G401.6 (cell line): ENCODE measurements around the gene PDZD2.

ENCODE experiments used
- FAIRE-seq: peaks from 2 replicates; lab custom pipeline; 2012; peaks lifted over from hg19 to GRCh38; lab: Jason Lieb, UNC

PDZD2 gene

DNA sequence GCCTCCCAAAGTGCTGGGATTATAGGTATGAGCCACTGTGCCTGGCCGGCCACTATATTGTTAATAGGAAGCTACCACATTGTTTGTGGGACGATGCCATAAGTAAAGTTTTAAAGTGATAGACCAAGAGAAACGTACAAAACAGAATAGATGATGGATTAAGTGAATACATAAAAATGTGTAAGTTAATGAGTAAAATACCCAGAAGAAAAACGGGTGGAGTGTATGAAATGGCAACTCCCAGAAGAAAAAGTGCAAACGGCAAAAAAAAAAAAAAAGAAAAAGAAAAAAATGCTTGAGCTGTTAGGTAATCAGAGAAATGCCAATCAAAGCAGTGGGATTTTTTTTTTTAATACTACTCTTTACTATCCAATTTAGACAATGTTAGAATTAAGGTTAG lies 246.0 kb downstream of the PDZD2 start:
- peak; percentile 71 for FAIRE-seq

DNA sequence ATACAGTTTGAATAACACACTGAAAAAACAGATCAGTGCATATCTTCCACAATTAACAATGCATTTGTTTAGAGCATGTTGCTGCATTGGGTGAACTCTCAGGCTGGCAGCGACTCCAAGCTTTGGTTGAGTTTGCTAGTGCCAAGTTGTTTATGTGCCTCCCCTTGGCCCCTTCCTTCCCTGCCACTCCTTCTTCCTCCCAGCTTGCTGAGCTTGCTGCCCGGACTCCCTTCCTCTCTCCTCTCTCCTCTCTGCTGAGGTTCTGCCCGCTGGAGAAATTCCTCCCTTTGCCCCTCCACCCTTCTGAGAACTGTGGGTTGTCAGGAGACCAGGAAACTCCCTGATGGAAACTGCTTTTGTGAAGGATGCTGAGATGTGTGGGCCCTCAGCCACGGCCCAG lies 247.3 kb downstream of the PDZD2 start:
- no peak for FAIRE-seq

DNA sequence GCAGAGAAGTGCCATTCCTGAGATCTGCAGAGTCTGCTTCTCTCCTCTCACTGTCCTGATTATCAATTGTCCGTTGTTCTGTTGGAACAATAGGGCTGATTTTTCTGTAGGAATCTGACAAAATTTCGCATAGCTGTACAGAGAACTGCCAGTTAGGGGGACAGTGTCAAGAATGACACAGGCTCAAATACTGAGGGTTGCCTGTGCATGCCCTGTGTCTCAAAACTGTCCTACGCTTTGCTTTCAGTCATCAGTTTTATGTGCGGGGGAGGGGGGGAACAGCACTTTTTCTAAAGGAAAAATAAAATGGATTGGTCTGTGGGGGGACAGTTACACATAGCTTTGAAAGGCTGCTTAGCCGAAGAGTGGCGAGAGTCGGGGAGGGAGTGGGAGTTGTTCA lies 248.6 kb downstream of the PDZD2 start:
- no peak for FAIRE-seq

DNA sequence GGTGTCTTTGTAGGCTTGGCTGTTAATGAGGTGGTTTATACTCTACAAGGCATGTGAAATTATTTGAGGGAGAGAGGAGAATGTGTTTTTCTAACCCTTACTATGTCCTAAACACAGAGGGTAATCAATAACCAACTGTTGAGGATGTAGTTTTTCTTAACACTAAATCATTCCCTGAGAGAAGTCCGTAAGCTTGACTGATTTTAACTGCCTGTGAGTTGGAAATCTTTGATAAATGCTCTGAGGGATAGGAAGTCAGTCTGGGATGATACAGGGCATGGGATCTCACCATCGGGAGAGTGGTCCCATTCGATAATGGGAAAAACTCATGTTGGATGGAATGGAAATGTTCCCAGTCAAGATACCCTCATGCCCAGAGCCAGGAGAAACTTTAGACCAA lies 249.6 kb downstream of the PDZD2 start:
- FAIRE-seq, result no peak

DNA sequence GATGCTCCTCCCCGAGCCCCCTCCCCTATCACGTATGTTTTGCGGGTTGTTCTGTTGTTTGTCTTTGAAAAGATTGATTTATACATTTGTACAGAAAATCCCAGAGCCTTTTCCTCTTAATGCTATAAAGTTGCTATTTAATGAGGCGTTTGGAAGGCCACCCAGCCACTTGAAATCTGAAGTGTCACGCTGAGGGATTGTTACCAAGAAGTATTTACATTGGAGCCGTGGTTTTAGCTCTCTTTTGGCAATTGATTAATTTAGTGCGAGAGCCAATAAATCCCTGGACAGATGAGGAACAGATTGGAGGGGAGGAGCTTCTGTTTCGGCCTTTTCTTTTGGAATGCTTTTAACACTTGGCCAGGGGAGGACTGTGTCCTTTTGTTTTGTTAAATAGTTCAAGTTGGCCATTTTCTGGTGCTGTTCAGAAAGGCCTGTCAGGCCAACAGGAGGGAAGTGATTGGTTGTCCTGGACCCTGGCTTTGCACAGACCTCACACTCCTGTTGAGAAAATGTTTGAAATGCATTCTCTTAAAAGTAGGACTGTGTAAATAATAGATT lies 250.2 kb downstream of the PDZD2 start:
- FAIRE-seq, result no peak

DNA sequence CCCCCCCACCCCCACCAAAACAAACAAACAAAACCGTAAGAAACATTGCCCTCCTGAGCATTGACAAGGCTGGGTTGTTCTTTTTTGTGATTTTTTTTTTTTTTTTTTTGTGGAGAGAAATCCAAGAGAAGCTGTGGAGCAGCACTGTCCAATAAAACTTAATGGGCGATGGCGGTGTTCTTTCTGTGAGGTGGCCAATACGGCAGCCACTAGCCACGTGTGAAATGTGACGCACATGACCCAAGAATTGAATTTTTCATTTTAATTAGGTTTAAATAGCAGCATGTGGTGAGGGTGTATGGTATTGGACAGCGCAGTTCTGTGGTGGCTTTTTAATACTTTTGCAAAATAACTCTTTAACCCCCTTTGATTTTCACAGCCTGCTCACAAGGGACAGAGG lies 251.1 kb downstream of the PDZD2 start:
- no peak for FAIRE-seq

DNA sequence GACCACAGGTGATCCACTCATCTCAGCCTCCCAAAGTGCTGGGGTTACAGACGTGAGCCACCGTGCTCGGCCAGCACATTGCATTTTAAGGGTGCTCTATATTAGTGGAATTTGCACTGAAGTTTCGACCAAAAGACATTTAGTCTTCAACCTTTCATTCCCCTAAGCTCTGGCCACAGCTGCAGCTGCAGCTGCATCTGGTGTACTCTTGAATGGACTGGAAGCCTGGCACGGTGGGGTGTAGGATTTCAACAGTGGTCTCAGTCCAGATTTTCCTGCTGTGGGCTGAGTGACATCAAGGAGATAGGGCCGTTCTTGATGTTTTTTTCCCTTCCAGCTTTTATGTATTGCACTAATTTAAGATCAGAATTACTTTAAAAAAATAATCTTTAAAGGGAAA lies 255.2 kb downstream of the PDZD2 start:
- FAIRE-seq, result no peak

DNA sequence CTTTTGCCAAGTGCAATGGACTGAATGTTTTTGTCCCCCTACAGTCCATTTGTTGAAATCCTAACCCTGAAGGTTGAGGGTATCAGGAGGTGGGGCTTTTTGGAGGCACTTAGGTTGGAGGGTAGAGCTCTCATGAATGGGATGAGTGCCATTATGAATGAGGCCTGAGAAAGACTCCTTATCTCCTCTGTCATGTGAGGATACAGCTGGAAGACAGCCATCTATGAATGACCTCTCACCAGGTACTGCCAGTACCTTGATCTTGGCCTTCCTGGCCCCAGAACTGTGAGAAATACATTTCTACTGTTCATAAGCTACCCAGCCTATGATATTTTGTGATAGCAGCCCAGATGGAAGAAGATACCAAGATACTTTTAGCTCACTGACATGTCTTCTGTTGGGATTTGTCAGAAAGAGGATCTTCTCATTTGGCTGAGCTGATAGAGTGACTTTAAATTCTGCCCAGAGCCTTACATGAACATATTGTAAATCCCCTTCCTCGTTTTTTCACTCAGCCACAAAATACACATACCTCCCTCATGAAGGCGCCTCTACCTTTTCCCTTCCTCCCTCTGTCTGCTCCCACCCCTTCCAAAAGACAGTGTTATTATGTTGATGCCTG lies 256.4 kb downstream of the PDZD2 start:
- FAIRE-seq, result no peak

DNA sequence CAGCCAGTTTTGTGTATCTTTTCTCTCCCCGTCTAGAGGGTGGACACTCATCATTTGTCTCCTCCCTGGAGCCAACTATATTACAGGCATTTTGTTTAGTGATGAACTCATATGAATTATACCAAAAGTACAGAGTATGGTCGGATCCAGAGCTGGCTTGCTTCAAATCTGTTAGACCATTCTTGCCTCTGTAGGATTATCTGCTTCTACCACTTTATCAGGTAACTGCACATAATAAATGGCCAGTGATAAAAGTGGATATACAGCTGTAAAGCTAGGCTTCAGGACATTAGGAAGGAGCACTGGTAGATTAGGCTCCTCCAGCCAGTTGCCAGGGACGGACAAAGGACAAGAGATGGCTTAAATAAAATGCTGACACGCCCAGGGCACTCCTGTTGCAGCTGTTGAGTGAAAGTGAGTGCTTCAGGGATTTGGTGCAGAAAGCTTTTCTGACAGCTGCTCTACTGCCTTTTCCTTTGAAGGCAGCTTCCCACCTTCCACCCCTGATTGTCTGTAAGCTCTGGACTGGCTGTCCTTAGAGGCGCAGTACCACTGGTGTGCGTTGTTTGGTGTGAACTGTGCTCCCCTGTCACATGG lies 259.2 kb downstream of the PDZD2 start:
- no peak for FAIRE-seq

DNA sequence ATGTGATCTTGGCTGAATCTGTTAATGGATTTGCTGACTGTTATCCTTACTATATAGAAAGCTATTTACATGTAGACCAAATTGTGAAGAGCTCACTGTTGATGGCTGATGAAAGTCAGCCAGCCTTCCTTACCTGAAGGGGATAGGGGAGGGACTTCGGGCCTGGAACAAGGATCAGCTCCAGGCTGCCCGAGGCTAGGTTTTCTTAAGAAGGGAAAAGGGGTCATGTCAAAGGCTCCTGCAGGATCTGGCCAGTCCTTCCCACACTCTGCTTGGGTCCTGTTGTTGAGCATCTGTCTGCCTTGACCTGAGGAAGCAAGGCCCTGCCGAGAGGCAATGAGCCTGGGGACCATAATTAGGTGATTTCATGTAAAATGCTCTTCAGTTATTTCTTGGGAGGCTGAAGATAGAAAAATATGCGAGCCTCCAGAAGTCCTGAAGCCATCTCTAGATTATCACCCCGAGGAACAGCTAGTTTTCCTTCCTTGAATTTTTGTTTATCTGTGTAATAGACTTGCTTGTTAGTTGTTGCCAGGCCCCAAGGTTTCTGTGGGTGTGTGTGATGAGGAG lies 261.4 kb downstream of the PDZD2 start:
- FAIRE-seq, result no peak

DNA sequence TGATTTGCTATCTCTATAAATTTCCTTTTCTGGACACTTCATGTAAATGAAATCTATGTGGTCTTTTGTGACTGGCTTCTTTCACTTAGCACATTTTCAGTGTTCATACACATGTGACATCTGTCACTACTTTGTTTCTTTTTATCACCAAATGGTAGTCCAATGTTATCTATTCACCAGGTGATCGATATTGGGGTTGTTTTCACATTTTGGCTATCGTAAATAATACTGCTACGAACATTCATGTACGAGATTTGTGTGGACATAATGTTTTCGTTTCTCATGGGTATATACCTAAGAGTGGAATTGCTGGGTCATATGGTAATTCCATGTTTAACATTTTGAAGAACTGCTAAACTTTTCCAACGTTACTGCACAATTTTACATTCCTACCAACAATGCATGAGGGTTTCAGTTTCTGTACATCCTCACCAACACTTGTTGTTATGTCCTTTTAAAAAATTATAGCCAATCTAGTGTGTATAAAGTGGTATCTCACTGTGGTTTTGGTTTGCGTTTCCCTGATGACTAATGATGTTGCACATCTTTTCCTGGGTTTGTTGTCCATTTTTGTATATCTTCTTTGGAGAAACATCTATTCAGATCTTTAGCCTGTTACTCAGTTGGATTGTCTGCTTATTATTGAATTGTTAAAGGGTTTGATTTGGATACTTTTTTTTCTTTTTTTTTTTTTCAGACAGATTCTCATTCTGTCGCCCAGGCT lies 263.0 kb downstream of the PDZD2 start:
- no peak for FAIRE-seq

DNA sequence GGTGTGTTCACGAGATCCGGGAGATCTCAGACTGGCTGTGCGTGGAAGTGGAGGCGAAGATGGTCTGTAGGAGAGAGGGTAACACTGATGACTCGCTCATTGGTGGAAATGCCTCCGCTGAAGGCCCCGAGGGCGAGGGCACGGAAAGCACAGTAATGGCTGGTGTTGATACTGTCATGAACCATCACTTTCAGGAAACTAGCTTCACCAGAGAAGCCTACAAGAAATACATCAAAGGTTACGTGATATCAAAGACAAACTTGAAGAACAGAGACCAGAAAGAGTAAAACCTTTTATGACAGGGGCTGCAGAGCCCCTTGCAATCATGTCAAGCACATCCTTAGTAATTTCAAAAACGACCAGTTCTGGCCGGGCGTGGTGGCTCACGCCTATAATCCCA lies 269.5 kb downstream of the PDZD2 start:
- FAIRE-seq, result no peak

DNA sequence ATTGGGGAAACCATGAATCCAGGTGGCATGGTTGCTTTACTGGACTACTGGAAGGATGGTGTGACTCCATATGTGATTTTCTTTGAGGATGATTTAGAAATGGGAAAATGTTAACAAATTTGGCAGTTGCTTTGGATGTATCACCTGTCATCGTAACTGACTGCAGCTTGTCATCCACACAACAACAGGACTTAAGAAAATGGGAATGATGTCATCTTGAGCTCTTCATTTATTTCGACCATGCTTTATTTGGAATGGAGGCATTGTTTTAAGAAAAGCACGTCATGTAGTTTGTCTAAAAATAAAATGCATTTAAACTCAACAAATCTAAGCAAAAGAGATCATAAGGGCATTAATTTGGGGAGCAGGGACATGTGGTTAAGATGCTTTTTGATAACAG lies 270.1 kb downstream of the PDZD2 start:
- no peak for FAIRE-seq

DNA sequence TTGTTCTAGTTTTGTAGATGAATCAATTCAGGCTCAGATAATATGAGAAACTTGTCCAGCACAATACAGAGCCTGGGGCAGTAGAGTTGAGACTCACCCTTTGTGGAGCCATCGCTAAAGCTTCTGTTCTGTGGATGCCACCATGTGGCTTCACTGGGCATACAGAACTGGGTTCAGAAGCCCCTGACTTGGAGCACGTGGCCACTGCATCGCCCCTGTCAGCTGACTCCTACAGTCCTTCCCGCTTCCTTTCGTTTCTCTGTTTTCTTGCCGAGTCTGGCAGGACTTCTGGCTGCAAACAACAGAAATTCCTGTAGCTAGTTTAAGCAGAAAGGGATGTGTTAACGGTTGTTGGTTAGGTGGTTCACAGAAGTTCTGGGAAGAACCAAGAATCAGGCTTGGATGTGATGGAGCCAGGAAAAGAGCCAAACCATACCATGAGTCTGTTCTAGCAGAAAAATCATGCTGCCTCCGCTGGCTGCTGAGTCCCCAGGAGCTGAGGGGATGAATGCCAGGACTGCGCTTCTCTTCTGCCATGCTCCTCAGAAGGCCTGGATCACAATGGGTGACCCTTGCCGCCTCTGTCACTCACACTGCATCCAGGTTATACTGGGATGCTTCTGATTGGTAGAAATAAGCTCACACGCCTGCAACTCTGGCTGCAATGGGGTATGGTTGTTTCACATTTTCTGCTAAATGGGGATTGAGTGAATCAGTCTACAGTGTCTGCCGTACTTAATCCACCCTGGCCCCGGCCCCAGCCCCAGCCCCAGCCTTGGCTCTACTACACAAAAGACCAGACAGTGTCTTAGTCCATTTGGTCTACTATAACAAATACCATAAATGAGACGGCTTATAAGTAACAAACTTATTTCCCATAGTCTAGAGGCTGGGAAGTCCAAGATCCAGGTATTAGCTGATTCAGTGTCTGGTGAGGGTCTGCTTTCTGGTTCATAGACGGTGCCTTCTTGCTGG lies 272.6 kb downstream of the PDZD2 start:
- FAIRE-seq, result no peak

DNA sequence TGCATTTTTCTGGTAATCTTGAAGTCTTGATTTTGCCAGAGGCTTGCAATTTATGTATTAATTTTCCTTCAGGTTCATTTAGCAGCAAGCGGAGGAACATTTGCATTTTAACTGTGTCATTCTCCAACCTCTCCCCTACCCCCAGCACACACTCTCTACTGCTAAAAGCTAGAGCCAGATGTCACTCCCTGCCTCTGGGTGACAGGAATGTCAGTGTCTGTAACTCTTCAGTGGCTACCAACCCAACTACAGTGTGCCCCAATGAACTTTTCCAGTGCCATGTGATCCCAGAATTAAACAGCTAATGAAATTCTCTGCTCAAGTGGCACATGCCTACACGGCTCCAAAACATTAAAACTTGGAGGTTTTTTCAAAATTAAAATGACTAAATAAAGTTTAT lies 274.9 kb downstream of the PDZD2 start:
- FAIRE-seq, result no peak

DNA sequence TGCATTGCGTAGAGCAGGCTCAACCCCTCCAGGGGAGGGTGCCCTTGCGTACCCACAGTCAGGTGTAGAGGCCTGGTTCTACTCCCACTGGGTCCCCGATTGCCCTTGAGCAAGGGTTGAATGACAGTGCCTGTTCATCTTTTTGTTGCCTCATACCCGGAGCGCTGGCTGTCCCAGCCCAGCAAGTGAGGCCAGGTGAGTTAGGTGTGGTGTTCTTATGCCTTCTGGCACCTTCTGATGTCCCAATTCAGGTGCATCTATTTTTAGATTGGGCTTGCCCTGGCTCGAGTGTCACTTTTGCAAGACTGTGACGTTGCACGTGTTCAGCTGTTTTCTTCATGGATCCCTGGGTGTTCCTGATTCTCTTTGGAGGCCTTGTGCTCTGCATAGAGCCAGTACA lies 277.4 kb downstream of the PDZD2 start:
- FAIRE-seq, result no peak

DNA sequence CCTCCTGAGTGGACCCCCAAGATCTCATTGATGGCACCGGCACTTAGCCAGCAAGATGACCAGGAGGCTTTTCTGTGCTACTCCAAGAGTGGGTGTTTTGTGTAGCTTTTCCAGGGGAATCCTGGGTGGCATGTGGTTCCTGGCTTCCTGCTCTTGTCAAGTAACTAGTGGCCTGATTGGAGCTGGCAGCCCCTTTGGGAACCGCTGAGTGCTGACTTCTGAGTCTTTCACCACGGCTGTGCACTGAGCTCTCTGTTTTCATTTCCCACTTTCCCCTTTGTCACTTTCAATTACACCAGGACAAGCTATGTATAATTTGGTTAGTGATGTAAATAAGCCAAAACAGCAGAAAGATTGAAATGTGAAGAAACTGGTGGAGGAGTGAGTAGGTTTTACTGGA lies 279.8 kb downstream of the PDZD2 start:
- FAIRE-seq, result no peak

DNA sequence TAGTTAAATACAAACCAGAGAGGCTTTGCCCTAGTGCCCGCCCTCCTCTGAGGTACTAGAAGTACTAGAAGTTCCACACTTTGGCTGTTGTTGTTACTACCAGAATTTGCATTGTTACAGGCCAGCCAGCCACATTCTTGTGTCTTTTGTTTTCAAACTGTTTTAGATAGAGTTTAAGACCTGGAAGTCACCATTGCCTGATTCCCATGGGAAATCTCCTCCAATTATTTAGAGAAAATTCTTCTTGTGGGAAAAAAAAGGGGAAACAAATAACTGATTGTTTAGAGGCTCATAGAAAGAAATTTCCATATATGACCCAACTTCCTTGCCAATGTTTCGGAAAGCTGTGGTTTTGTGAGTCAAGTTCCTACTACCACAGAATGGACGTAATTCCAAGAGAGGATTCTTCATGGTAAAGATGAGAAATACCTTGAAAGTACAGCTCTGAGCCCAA lies 282.9 kb downstream of the PDZD2 start:
- no peak for FAIRE-seq

DNA sequence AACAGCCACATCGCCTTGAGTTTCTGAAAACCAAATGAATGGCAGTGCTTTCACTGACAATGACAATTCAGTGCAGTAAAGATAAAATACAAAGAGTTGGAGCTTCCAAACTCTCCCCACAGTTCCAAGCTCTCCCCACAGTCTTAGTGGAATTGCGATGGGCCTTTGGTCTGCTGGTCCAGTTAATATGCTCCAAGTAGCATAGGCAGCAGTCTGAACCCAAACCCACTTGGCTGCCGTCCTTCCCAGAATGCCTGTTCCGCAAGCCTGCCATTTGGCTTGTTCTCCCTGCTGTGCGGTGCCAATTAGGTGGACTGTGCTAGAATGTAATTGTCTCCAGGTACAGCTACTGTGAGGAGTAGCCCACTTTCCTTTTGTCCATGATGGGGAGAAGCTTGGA lies 285.1 kb downstream of the PDZD2 start:
- FAIRE-seq, result no peak

DNA sequence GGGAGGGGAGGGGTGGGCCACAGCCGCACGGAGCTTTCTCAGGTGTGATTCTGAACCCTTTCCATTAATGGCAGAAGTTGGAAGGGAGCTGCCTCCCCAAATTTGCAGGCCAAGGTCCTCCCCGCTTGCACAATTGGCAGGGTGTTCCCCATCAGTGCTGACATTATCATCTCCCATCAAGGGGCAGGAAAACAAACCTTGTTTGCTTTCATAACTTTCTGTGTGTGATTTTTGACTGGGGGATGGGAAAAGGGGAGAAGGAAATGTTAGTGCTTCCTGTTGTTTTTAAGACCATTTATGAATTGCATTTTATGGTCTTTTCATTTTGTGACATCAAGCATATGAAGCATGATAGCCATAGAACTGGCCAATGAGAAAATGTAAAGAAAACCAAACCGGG lies 292.9 kb downstream of the PDZD2 start:
- FAIRE-seq, result no peak

DNA sequence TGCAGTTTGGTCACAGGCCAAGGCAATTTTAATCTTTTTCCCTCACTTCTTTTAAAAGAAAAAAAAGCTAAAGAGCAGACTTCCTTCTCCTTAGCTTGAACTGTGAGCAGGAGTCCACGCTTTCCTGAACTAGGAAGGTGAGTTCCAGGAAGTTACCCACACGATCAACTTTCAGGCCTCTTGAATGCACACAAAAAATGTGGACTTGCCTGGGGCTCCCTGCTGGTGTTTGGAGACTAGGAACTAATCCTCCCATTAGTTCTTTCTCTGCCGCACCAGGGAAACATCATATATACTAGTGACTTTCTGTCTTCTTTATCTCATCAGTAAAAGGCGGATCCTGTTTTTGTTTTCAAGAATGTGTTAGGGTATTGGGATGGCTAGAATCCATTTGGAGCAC lies 295.2 kb downstream of the PDZD2 start:
- no peak for FAIRE-seq
